Thyroid gland (tissue), 4 donors: ENCODE results near the gene STKLD1.

ENCODE experiments used
- POLR2A ChIP-seq, 2 donors: fragments of 450-650 bp; IDR thresholded peaks; one replicate each; pipeline ENCODE4 v1.6.1; 2017; ENCODE audit warnings: antibody characterized with exemption in 2 of 2, mild to moderate bottlenecking in 2 of 2, moderate library complexity in 1 of 2
- TF ChIP-seq, protein P1 (sequence below), 6 experiments: fragments of 200-600 bp in 3 of 6; fragments of 450-650 bp in 3 of 6; sonication (generic) in 3 of 6; IDR thresholded peaks; one replicate each; pipeline ENCODE4 v1.5.1; 2016 to 2019; ENCODE audit warnings: antibody characterized with exemption in 6 of 6, mild to moderate bottlenecking in 2 of 6, inconsistent platforms in 1 of 6, moderate library complexity in 1 of 6

GRCh38 chr9:133397895-133398294 lies 21.7 kb downstream of the STKLD1 start:
- no peak for TF ChIP-seq POLR2A (IDR thresholded peaks at IDR 0.05)
- TF ChIP-seq, protein P1, sequence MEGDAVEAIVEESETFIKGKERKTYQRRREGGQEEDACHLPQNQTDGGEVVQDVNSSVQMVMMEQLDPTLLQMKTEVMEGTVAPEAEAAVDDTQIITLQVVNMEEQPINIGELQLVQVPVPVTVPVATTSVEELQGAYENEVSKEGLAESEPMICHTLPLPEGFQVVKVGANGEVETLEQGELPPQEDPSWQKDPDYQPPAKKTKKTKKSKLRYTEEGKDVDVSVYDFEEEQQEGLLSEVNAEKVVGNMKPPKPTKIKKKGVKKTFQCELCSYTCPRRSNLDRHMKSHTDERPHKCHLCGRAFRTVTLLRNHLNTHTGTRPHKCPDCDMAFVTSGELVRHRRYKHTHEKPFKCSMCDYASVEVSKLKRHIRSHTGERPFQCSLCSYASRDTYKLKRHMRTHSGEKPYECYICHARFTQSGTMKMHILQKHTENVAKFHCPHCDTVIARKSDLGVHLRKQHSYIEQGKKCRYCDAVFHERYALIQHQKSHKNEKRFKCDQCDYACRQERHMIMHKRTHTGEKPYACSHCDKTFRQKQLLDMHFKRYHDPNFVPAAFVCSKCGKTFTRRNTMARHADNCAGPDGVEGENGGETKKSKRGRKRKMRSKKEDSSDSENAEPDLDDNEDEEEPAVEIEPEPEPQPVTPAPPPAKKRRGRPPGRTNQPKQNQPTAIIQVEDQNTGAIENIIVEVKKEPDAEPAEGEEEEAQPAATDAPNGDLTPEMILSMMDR (IDR thresholded peaks at IDR 0.05) = no peak
